ENCODE measurements around the gene INPP5J.

- no peak for TF ChIP-seq CREB1 (CRISPR knock-in tag; IDR thresholded peaks at IDR 0.05; ENCODE audit: low read depth)
- TF ChIP-seq POLR2AphosphoS5 (IDR thresholded peaks at IDR 0.05; ENCODE audit: low read depth), result no peak
- TF ChIP-seq CTCF (conservative IDR thresholded peaks at IDR 0.05; ENCODE audit: low read depth in 2 of 2), result no peak
- TF ChIP-seq EZH2 (IDR thresholded peaks at IDR 0.05; ENCODE audit: low read depth, unreplicated experiment), result no peak
- TF ChIP-seq EZH2phosphoT487 (IDR thresholded peaks at IDR 0.05; ENCODE audit: unreplicated experiment), result no peak
- no peak for TF ChIP-seq JUNB (IDR thresholded peaks at IDR 0.05; ENCODE audit: unreplicated experiment)
- no peak for TF ChIP-seq REST (IDR thresholded peaks at IDR 0.05; ENCODE audit: unreplicated experiment)
- no peak for TF ChIP-seq ZNF114 (CRISPR knock-in tag; IDR thresholded peaks at IDR 0.05)
- no peak for TF ChIP-seq ZNF331 (CRISPR knock-in tag; IDR thresholded peaks at IDR 0.05; ENCODE audit: low read depth)
- TF ChIP-seq NANOG (IDR thresholded peaks at IDR 0.05; ENCODE audit: borderline replicate concordance), result no peak
- TF ChIP-seq ETS1 (IDR thresholded peaks at IDR 0.05), result no peak
These were observed 13.4 kb downstream of the INPP5J start for GRCh38 chr22:31136155-31136554.

Measured in GM23338 (cell line).